GM19238 (cell line): ENCODE data around the gene UBTD2.
"Not testable (repeated sequence)": the region's sequence is repeated elsewhere in the genome, so short reads cannot be mapped to it uniquely, and the experiment has no call there.

Source experiments
- DNase-seq: peaks from one replicate; pipeline ENCODE4 v3.0.0; 2011; ENCODE audit warnings: low spot score; ENCODE audit not compliant: insufficient read length

UBTD2 gene

DNA sequence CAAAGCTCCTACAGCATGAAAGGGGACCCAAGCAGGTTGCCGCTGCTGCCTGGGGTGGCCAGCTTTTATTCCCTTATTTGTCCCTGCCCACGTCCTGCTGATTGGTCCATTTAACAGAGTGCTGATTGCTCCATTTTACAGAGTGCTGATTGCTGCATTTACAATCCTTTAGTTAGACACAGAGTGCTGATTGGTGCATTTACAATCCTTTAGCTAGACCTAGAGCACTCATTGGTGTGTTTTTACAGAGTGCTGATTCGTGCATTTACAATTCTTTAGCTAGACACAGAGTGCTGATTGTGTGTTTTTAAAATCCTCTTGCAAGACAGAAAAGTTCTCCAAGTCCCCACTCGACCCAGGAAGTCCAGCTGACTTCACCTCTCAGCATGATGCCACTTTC, 85.8 kb downstream of the UBTD2 start:
- not testable (repeated sequence) for DNase-seq

DNA sequence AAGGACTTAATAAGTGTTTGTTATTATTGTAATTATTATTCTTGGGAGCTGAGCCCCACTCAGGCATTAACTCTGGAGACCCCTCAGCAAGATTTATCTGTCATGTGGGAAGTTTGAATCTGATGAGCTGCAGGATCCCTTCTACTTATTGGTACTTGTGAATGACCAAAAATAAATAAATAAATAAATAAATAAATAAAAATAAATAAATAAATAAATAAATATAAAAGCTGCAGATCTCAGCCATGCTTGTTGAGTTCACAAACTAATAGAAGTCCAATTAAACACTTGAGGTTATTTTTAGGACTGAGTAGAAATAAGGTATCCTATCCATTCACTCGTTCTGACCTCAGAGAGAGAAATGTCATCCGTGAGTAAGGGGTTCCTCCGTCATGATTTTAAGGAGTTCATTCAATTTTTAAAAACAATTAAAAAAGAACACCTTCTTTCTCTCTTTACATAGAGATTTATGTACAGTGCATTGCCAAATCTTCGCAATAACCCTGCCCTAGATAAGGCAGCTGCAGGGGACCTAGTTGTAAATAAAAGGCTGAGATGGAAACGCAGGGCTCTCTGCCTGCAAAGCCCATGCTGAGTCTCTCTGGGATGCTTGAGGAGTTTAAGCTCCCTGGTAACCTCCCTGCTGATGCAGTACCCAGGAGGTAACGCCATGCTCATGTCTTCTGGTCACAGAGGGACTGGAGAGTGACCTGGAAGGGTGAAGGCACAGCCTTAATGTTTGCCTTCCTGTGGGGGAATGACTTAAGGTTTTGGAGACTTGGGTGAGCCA, 88.4 kb downstream of the UBTD2 start:
- DNase-seq, result no peak

DNA sequence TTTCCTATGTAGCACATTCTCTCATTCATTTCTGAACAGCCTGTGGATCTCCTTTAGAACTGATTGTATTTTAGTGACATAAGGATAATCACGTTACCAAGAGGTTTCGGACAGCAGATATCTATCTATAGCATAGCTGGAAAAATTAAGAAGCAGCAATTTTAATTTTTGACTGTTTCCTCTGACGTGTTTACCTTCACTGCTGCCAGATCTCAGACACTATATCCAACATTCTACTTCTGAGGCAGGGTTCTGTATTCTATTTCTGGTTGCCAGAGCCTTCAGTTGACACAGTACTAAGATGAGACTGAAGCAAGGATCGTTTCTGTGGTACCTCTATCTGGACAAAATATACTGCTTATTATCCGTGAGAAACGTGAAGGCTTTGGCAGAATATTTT, 89.7 kb downstream of the UBTD2 start, which contains the start of gene EFCAB9:
EFCAB9 (plus strand) TSS at position 301 of the 400 bp plus-strand sequence; CDS start at position 302, 1 bp downstream.
- DNase-seq, result no peak

DNA sequence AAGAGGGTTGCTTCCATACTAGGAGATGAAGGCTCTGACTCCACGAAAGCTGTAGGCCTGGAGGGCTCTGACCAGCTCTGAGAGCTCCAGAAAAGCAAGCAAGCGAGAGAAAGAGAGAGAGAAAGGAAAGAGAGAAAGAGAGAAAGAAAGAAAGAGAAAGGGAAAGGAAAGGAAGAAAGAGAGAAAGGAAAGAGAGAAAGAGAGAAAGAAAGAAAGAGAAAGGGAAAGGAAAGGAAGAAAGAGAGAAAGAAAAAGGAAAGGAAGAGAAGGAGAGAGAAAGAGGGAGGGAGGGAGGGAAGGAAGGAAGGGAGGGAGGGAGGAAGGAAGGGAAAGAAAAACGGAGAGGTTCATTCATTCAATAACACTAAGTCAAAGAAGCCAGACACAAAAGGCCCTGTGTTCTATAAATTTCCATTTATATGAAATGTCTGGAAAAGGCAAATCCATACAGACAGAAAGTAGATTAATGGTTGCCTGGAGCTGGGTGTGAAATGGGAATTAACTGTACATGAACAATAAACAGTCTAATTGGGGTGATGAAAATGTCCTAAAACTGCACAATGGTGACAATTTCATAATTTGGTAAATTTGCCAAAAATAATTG, 93.8 kb downstream of the UBTD2 start:
- no peak for DNase-seq

DNA sequence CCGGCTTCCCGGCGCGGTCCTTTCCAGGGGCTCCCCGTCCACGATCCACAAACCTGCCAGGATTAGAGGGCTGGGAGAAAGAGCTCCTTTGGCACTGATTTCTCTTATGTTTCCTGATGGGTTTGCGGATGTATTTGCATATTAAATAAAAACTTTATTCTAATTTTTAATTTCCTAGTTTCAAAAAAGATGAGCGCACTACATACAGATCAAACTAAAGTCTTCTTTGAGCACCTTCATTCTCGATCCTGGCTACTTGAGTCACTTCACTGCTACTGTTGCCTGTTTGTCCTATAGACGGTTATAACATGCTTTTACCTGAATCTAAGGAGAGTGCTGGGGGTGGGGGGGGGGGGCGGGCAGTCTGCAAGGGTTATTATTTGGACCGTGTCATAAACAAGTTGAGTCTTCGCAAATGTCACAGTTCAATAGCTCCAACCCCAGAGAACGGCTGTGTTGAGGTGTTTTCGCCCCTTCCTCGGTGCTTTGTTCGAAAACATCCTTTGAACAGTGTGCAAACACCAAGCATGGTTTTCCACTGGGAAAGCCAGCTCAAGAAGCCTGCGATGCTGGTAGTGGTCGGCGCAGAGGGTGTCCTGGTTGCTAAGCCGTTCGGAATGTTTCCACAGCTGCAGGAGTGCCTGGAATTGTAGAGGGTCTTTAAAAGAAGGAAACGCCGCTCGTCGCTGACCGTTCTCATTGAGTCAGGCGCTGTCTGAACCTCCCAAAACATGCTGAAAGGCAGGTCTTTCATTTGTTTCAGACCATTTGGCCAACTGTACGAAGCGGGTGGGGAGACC, 94.5 kb downstream of the UBTD2 start:
- DNase-seq, result no peak

DNA sequence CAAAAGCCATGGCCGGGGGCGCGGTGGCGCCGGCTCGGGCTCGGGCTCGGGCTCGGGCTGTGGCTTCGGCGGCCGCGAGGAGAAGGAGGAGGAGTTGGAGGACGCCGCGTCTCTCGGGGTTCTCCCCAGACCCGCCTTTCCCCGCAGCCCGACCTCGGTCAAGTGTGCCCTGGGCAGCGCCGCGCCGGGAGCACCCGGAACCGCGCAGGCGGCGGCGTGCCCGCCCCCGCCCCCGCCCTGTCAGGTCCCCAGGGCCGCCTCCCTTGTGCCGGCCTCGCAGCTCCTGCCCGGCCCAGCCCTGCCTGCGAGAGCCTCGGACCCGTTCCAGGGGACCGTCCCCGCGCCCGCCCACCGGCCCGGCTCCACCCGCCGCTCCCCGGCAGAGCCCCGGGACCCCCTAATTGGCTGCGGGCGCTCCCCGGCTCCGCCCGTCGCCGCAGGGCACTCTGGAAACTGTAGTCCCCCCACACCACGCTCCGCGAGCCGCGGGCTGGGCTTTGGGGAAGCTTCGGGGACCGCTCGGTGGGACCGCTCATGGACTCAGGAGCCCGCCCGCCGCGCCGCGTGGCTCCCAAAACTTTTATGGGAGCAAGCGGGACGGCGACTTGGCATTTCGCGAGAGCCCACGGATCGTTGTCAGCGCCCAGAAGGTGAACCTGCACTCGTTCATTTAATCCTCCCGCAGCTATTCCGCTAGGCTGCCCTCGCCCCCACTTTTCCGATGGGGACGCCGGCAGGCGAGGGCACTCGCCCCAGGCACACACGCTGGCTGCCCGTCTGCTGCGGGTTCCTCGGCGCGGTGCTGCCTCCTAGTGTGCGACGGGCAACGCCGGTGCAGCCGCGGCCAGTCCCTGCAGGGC, 95.3 kb downstream of the UBTD2 start, which contains the start of gene STK10:
STK10 (minus strand) TSS at position 192 of the 860 bp plus-strand sequence; CDS start at position 10, 182 bp downstream.
- peak; percentile 92 for DNase-seq

DNA sequence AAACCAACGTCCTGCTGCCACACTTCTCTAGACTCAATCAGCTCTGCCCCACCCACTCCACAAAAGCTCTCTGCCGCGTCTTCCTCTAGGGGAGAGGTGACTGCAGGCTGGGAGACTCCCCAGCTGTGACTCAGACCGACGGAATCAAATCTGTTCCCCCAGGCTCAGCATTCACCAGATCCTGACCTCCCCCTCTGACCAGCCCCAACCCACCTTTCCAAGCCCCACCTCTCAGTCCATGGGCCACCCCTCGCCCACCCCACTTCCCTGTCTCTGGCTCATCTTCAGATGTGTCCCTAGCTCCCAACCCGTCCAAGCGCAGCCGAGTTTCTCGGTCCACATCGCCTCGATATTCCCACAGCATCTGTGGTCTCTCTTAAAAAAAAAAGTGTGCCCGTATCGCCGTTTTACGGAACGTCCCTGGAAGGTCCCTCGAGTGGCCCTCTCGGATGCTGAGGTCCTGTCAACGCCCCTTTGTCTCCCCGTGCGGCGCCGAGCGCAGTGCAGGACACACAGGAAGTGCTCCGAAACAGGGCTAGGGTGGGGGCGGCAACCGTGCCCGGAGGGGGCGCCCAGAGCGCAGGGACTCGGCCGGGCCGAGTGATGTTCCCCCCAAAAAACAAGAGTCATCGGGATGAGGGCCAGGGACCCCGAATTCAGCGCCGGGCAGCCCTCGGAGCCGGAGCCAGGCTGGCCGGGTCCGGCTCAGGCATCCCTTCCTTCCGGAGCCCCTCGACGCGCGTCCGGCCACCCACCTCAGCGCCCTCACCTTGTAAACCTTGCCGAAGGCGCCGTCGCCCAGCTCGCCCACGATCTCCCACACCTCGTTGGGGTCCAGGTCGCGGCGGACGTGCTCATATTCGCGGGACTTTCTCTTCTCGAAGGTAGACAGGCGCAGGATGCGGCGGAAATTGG, 96.2 kb downstream of the UBTD2 start:
- no peak for DNase-seq

DNA sequence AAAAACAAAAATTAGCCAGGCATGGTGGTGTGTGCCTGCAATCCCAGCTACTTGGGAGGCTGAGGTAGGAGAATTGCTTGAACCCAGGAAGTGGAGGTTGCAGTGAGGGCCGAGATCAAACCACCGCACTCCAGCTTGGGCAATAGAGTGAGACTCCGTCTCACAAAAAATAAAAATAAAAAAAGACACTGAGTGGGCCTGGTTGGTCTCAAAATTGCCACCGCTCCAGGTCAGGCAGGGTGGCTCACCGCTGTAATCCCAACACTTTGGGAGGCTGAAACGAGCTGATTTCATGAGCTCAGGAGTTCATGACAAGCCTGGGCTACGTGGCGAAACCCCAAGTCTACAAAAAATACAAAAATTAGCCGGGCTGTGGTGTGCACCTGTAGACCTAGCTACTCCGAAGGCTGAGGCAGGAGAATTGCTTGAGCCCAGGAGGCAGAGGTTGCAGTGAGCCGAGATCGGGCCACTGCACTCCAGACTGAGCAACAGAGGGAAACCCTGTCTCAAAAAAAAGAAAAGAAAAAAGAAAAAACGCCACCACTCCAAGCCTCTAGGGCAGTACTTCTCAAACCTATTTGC, 97.4 kb downstream of the UBTD2 start:
- DNase-seq, result no peak

DNA sequence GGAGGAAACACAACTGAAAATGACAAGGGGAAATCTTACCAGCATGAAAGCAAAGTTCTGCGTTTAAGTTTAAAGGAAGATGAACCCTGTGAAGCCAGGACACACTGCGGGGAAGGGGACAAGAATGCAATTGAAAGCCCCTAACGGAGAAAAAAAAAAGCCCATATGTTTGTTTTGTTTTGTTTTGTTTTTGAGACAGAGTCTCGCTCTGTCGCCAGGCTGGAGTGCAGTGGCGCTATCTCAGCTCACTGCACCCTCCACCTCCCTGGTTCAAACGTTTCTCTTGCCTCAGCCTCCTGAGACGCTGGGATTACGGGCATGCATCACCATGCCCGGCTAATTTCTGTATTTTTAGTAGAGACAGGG, 98.5 kb downstream of the UBTD2 start:
- DNase-seq, result no peak

DNA sequence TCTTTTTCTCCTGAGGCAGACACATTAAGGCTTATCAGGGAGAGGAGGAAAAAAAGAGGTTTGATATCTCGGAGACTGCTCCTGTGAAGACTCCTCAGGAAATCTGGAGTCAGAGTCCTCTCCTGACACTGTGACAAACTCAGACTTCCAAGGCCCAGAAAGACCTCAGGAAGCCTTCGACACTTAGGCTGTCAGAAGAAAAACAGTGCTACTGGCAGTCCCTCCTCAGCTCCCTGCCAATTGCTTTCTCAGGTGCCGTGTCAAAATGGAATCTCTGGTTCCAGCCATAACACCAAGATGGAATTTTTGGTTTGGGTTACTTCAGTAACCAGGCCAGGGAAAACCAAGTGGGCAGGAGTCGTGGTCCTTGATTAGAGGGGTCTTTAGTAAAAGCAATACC, 99.7 kb downstream of the UBTD2 start:
- no peak for DNase-seq

DNA sequence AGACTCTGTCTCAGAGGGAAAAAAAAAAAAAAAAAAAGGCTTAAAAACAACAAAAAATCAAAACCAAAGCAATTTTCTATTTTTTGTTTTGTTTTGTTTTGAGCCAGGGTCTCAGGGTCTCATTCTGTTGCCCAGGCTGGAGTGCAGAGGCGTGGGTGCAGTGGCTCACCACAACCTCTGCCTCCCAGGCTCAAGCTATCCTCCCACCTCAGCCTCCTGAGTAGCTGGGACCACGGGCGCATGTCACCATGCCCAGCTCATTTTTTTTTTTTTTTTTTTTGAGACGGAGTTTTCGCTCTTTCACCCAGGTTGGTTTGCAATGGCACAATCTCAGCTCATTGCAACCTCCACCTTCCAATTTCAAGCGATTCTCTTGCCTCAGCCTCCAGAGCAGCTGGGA, 101.3 kb downstream of the UBTD2 start:
- DNase-seq, result no peak

DNA sequence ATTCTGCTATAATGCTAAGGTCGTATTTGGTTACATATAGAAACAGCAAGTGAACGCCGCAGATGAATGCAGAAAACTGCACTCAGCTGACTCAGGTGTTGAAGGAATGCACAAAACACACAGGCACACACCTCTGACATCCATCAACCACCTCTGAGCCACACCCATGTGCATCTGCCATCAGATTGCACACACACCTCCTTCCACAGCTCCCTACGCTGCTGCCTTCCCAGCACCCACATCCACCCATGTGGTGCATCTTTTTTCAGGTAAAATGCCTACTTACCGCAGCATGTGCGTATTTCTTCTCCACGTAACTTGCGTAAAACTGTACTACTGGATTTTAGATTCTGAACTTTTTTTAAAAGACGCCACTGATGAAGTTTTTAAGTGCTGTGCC, 102.6 kb downstream of the UBTD2 start:
- no peak for DNase-seq

DNA sequence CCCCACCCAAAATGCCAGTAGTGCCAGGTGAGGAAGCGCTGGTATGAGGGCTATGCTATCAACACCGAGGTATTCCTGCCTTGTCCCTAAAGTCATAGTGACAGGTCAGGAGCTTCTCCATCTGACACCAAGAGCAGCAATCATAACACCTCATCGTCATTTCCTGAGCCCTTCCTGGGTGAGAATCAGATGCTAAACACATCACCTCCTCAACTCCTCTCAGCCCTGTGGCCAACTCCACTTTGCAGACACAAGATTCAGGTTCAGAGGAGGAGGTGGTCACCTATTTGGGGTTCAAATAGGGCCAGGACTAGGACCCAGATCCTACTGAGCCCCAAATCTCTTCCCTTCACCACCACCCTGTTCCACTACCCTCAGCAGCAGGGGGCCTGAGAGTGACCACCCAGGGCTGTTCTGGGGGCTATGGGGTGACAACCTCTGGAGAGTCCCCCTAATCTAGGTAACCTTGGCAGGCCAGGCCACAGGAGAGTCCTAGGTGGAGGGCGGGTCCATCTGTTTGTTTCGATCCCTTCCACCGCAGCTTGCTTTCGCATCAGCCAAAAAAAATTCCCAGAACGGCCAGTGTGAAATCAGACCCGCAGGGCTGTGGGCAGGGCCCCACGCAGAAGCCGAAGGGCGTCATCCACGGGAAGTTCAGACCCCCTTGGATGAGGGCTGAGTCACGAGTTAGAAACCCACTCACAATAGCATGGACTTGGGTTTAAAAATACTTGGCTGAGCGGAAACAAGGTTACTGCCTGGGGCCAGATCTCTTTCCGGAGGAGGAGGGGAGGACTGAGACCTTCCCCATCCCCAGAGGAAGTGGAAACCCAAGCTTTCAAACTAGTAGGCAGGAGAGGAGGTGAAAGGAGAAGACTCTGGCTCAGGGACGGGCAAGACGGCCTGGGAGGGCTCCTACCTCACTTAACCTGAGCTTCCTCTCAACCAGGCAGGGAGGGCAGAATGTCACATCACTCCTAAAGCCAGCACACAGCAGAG, 104.3 kb downstream of the UBTD2 start:
- DNase-seq, result peak; percentile 63

DNA sequence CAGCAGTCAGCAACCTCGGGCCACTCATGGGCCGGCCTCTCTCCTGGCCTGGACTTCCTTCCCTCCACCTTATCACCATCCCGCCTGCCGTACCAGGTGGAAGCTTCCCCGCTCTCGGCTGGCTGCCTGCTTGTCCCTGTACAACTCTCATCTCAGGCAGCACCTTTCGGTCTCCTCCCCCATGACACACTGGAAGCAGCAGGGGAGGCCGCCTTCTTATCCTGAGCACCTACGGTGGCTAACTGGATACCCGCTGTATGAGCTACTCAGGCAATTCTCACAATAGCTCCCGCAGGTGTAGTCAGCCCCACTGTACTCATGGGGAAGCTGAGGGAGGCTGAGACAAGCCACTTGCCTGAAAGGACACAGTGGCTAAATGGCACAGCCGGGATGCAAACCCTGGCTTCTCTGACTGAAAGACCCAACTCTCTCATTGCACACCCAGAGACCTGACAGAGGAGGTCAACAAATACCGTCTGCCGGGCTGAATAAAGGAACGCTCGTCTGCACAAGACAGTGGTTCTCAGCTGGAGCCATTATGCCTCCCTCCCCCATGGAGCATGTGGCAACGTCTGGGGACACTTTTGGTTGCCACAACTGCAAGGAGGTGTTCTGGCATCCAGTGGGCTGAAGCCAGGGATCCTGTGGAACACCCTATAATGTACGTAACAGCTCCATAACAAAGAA, 105.1 kb downstream of the UBTD2 start:
- no peak for DNase-seq

DNA sequence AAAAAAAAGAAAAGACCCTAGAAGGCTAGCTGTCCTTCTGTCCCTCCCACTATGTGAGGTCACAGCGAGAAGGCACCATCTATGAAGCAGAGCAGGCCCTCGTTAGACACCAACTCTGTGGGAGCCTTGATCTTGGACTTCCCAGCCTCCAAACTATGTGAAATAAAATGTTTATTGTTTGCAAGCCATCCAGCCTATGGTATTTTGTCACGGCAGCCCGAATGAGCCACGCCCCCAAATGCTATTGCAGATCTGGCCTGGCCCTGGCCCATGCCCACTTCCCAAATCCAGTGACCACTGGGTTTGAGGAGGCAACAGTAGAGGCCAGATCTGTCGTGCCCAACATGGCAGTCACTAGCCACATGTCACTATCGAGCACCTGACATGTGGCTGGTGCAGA, 106.4 kb downstream of the UBTD2 start:
- DNase-seq, result no peak

DNA sequence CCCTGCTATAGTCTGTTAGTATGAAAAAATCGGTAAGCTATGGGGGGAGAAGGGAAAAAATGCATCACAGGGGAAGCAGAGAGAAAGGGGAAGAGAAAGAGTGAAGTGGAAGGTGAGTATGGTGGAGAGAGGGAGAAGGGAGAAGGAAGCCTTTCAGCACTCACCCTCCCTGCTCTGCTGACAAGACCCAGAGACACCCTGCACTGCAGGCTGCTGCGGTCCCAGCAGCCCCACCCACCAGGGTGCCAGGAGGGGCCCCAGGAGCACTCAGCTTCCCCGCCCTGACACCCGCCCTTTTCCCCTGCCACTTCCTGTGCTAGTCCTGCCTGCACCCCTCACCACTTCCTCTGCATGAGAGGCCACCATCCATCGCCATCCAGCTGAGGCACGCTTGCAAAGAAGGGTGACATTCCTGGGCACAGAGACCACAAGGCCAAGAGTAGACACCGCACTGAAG, 108.3 kb downstream of the UBTD2 start:
- DNase-seq, result peak; percentile 74

DNA sequence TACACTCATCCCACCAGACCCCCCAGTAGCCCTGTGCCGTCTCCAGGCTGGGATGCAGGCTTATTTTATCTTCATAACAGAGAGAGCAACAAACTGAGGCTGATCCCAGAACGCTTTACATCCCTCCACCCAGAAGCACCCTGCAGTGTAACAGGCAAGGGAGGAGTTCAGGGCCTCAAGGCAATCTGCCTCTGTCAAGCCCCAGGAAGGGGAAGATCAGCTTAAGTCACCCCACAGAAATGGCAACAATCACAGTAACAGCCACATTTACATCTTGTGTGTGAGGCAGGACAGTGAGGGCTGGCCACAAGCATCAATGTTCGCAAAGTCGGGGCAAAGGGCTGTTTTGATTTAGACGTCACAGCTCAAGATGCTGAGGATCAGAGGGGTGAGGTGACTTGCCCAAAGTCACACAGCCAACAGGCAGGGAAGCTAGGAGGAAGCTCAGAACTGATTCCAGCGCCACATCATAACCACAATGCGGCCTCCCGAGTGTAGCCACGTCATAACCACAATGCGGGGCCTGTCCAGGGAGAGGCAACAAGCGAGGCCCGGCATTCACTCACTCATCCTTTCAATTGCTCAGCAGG, 109.9 kb downstream of the UBTD2 start:
- DNase-seq, result no peak
